H4 (cell line): Measurements from ENCODE around the gene TM7SF3. TPM values are rescaled to one million over a fixed set of nuclear protein-coding genes. Genes with fewer than 3 reads are reported as not detected.
"Not testable (repeated sequence)": the region's sequence is repeated elsewhere in the genome, so short reads cannot be mapped to it uniquely, and the experiment has no call there.

ENCODE experiments used
- DNase-seq: peaks from one replicate; pipeline ENCODE4 v3.0.0-alpha.2; 2015; ENCODE audit warnings: low spot score
- total RNA-seq: library from RNA; depleted of rRNA; stranded (reverse); fragments of >200 nt; shearing (Covaris generic); gene quantifications from 2 replicates; pipeline ENCODE4 v1.2.3, GENCODE V29; 2014; rRNA removed

The TM7SF3 gene, protein sequence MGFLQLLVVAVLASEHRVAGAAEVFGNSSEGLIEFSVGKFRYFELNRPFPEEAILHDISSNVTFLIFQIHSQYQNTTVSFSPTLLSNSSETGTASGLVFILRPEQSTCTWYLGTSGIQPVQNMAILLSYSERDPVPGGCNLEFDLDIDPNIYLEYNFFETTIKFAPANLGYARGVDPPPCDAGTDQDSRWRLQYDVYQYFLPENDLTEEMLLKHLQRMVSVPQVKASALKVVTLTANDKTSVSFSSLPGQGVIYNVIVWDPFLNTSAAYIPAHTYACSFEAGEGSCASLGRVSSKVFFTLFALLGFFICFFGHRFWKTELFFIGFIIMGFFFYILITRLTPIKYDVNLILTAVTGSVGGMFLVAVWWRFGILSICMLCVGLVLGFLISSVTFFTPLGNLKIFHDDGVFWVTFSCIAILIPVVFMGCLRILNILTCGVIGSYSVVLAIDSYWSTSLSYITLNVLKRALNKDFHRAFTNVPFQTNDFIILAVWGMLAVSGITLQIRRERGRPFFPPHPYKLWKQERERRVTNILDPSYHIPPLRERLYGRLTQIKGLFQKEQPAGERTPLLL
- total RNA-seq, result 58.9 and 67.6 TPM in 2 replicates

DNA sequence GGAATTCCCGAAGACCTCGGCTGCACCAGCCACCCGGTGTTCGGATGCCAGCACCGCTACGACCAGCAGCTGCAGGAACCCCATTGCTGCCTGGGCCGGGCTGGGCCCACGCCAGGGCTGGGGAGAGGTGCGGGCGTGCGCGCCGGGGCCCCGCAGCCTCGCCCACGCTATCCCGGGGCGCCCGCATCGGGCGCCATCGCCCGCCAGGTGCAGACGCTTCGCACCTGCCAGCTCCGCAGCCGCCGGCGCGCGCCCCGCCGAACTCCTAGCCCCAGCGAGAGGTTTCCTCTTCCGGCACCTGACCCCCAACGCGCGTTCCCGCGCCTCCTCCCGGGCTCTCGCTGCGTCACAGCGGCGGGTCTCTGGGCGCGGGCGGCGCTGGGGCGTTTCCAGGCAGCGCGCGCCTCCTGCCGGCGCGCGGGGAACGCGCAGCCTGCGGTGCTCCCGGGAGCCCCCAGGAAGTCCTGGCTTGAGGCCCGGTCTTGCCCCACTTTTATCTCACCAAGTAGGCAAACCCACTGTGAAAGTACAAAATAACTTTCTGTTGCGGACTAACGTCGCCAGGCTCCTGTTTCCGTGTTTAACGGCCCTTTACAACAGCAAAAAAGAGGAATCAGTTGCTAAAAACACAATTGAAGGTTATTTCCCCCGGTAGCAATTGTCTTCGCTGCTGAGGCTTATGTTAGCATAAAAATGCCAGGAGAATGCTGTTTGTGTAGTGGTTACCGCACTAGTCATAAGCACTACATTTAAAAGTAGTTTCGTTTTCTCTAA lies at the start of gene TM7SF3:
Gene TM7SF3, minus strand, starts transcription at position 300 of the 774 bp plus-strand sequence. Its CDS starts 216 bp downstream, at position 84.
- peak; percentile 77 for DNase-seq

DNA sequence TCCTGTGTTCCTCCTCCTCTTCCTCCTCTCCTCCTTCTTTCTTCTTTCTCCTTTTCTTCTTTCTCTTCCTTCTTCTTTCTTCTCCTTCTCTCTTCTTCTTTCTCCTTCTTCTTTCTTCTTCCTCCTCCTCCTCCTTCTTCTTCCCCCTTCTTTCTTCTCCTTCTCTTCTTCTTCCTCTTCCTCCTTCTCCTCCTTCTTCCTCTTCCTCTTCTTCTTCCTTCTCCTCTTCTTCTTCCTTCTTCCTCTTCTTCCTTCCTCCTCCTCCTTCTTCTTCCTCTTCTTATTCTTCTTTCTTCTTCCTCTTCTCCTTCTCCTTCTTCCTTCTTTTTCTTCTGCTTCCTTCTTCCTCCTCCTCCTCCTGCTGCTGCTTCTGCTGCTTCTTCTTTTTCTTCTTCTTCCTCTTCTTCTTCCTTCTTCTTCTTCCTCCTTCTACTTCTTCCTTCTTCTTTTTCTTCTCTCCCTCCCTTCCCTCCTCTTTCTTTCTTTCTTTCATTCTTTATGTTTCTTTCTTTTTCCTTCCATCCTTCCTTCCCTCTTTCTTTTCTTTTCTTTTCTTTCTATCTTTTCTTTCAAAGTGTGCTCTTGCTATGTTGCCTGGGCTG lies 49.2 kb upstream of the TM7SF3 start:
- no peak for DNase-seq

DNA sequence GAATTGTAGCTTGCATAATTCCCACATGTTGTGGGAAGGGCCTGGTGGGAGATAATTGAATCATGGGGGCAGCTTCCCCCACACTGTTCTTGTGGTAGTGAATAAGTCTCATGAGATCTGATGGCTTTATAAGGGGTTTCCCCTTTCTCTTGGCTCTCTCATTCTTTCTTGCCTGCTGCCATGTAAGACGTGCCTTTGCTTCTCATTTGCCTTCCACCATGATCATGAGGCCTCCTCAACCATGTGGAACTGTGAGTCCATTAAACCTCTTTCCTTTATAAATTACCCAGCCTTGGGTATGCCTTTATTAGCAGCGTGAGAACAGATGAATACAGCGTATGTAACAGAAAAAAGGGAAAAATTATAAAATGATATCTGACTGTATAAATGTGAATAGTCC lies 47.1 kb upstream of the TM7SF3 start:
- no peak for DNase-seq

- no peak for DNase-seq
These were observed 46.6 kb upstream of the TM7SF3 start for GRCh38 chr12:27060740-27061139.

- no peak for DNase-seq
These were observed 43.4 kb upstream of the TM7SF3 start for GRCh38 chr12:27057543-27057942.

DNA sequence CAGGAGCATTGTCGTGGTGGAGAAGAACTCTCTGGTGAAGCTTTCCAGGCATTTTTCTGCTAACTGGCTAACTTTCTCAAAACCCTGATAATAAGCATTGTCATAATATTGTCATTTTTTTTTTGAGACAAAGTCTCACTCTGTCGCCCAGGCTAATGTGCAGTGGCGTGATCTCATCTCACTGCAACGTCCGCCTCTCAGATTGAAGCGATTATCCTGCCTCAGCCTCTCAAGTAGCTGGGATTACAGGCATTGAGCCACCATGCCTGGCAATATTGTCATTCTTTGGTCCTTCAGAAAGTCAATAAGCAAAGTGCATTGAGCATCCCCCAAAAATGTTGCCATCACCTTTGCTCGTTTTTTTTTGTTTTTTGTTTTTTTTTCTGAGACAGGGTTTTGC lies 41.8 kb upstream of the TM7SF3 start:
- DNase-seq, result no peak

DNA sequence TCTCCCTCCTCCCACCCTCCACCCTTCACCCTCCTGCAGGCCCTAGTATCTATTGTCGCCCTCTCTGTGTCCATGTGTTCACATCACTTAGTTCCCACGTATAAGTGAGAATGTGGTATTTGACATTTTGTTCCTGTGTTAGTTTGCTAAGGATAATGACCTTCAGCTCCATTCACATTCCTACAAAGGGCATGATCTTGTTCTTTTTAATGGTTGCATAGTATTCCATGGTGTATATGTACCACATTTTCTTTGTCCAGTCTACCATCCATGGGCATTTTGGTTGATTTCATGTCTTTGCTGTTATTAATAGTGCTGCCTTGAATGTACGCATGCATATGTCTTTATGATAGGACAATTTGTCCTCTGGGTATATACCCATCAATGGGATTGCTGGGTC lies 38.6 kb upstream of the TM7SF3 start:
- no peak for DNase-seq

- DNase-seq, result no peak
These were observed 38.0 kb upstream of the TM7SF3 start for GRCh38 chr12:27052176-27052575.

DNA sequence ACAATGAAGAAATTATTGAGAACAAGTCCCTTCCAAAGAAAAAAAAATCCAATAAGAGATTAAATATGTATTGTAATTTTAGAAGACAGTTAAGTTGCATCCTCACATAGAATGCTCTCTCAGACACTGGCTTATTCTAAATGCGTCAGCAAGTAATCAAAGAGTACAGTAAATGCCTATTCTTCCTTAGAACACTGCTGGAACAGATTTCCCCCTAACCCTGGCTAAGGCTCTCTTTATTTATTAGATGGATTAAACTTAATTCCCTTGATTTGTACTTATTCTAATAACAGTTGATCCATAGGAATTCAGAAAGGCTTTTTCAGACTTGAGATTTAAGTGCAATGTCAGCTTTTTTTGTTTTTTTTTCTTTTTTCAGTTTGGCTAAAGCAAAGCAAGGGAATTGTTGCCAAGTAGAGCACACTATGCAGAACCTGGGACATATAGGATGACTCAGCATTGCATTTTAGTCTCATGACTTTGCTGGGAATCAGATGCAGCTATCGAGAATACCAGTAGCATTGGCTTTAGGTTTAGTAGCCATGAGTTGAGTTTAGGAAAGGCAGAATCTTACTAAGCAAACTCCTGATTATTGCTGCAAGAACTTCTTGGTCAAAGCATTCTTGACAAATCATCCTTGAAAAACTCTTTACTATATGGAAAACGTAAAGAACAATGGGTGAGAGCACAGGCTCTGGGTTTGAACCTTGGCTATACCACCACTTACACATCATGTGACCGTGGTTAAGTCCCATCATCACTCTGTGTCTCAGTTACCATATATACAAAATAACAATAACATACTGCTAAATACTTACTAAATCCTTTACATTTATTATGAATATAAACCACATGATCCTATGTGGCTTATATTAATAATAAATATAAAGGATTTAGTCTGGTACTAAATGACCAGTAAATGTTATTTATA lies 34.9 kb upstream of the TM7SF3 start:
- DNase-seq, result peak; percentile 58

DNA sequence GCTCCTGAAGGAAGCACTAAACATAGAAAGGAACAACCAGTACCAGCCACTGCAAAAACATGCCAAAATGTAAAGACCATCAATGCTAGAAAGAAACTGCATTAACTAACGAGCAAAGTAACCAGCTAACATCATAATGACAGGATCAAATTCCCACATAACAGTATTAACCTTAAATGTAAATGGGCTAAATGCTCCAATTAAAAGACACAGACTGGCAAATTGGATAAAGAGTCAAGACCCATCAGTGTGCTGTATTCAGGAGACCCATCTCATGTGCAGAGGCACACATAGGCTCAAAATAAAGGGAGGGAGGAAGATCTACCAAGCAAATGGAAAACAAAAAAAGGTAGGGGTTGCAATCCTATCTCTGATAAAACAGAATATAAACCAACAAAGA lies 27.8 kb upstream of the TM7SF3 start:
- not testable (repeated sequence) for DNase-seq

GRCh38 chr12:27040637-27041036 lies 26.5 kb upstream of the TM7SF3 start:
- DNase-seq, result not testable (repeated sequence)

GRCh38 chr12:27034607-27035293 lies 20.6 kb upstream of the TM7SF3 start:
- no peak for DNase-seq

DNA sequence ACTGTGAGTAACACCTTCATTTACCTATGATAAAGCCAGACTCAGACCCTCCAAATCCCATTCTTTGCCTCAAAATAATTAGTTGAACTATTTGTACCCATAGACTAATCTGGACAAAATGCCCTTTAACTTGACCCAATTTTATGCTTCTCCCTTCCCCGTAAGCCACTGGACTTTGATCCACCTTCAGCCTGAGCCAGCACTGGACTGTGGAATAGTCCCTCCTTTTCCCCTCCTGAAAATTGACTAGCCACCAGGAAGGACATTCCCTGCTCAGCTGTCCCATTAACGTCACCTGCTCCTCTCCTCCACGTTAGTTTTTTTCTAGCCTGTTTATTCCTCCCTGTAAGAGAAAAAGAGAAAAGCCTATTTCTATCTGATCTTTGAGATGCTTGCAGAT lies 18.5 kb upstream of the TM7SF3 start:
- no peak for DNase-seq

GRCh38 chr12:27031531-27031930 lies 17.3 kb upstream of the TM7SF3 start:
- no peak for DNase-seq

DNA sequence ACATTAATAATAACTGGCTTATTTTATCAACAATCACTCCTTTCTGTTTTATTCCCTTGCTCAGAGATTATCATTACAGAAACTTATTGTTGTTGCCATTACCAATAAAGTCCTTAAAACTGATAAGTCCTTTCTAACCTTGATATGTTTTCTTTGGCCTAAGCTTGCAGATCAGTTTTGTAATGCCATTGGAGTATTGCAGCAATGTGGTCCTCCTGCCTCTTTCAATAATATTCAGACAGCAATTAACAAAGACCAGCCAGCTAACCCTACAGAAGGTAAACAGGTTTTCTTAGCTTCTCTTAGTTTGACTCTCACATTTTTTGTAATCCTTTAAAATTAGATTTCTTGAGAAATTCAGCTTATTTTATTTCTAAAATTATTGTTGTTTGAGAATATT lies 12.1 kb upstream of the TM7SF3 start:
- no peak for DNase-seq

GRCh38 chr12:27025116-27025515 lies 10.9 kb upstream of the TM7SF3 start:
- no peak for DNase-seq

DNA sequence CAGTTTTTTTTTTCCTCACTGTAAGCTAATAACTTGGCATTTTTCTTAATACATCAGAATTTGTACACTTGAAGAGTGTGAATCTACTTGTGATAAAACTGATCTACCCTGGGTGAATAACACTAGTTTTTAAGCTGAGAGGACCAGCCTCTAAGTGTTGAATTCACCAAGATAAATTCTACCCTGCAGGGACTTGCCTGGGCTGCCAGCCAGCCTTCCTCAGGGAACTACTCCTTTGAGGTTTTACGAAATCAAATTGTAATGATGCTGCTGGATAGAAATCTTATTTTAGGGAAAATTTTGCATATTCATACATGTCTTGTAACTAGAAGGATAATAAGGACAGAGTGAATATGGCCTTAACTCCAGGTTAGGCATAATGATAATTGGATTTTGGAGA lies 10.1 kb upstream of the TM7SF3 start:
- DNase-seq, result no peak

GRCh38 chr12:27020761-27021160 lies 6.6 kb upstream of the TM7SF3 start:
- no peak for DNase-seq

DNA sequence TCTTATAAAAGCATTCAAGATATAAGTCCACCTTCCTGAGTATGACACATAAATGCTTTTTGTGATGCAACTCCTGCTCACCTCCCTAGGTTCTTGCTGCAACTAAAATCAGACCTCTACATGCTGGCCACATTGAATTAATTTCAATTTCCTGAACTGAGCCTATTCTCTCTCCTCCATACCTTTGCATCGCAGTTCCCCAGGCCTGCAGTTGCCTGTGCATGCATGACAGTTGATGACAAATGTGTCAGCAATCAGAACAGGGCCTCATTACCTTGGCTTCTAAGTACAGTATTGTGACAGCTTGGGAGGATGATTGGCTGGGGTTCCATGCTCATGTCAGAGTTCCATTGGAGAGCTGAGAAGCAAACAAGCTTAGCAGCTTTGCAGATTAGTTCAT lies 3.9 kb upstream of the TM7SF3 start:
- no peak for DNase-seq

DNA sequence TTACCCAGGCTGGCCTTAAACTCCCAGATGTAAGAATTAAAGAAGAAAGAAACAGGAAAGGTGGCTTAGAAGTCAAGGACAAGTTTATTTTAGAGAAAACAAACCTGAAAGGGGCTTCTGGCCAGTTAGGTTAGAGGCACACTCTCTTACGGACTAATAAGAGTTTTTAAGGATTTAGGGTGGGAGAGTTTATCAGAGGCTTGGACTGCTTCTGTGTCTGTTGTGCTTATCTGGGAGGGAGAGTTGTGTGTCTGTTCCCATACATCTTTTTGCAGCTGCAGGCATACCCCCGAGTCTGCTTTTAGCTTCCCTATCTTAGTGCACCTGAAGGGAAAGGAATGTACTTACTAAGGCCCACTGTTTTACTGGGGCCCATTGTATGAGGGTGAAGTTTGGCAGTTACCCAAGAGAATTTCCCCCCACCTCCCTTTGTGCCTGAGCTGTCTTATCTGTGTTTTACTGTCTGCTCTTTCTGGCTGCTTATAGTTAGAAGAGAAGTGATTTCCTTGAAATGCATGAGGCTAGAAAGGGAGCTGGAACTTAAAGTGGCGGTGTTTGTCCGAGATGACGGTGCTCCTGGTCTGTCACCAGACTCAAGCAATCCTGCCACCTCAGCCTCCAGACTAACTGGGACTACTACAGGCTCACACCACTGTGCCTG lies 3.1 kb upstream of the TM7SF3 start:
- DNase-seq, result not testable (repeated sequence)
